Kidney (tissue), 14 donors: ENCODE results near the gene LGALS7. TPM values are rescaled to one million over a fixed set of nuclear protein-coding genes. Genes with fewer than 3 reads are reported as not detected.

Source experiments
- DNase-seq, 5 donors: peaks; one replicate each; pipeline ENCODE4 v3.0.0-alpha.2; 2013 to 2020
- FAIRE-seq: peaks from 2 replicates; lab custom pipeline; 2012; peaks lifted over from hg19 to GRCh38; lab: Jason Lieb, UNC
- H3K27ac ChIP-seq, 2 donors: one replicate each; pipeline ENCODE4 v1.7.0; 2013; ENCODE audit warnings: low read depth in 2 of 2, low read length in 2 of 2, inconsistent platforms in 1 of 2
- H3K27me3 ChIP-seq: one replicate; pipeline ENCODE4 v1.7.1; 2013; ENCODE audit warnings: low read length, inconsistent platforms; ENCODE audit not compliant: control insufficient read depth, insufficient read depth
- H3K36me3 ChIP-seq, 3 donors: one replicate each; pipeline versions ENCODE4 v1.7.0 to v1.7.1; 2013; ENCODE audit warnings: low read length in 3 of 3, control low read depth in 1 of 3, inconsistent platforms in 1 of 3; ENCODE audit not compliant: insufficient read depth in 3 of 3, control insufficient read depth in 2 of 3
- H3K4me1 ChIP-seq, 3 donors: one replicate each; pipeline versions ENCODE4 v1.7.0 to v1.7.1; 2013; ENCODE audit warnings: low read length in 3 of 3, inconsistent platforms in 1 of 3, low read depth in 1 of 3; ENCODE audit not compliant: control insufficient read depth in 2 of 3, insufficient read depth in 2 of 3
- H3K4me3 ChIP-seq, 3 donors: one replicate each; pipeline versions ENCODE4 v1.7.0 to v1.8.1; 2013; ENCODE audit warnings: low read length in 3 of 3, control low read depth in 1 of 3, inconsistent platforms in 1 of 3
- H3K9ac ChIP-seq, 3 donors: one replicate each; pipeline versions ENCODE4 v1.7.0 to v1.7.1; 2013; ENCODE audit warnings: low read length in 3 of 3, control low read depth in 1 of 3, inconsistent platforms in 1 of 3
- H3K9me3 ChIP-seq, 3 donors: one replicate each; pipeline versions ENCODE4 v1.7.0 to v1.7.1; 2013; ENCODE audit warnings: low read length in 3 of 3, control low read depth in 1 of 3, inconsistent platforms in 1 of 3; ENCODE audit not compliant: control insufficient read depth in 2 of 3, insufficient read depth in 1 of 3
- intact Hi-C: fragments of 100-400 bp; cut with DNase I; formaldehyde crosslinking; loops from one replicate; pipeline ENCODE4 v1.11.1; 2022
- polyA plus RNA-seq: library from polyadenylated mRNA; stranded (reverse); fragments of 350-450 nt; fragmentation: Illumina TruSeq; extraction: RNeasy Lipid Tissue Mini Kit (QIAGEN cat#74804); gene quantifications from one replicate; pipeline ENCODE4 v1.2.3, GENCODE V29; 2014; ENCODE audit warnings: low read depth, low replicate concordance; ENCODE audit not compliant: insufficient read depth
- total RNA-seq: library from RNA; stranded (reverse); fragmentation: NEBNext Ultra II Directional; extraction: Animal tissue kit (Norgen Biotek cat#: 25700); gene quantifications from one replicate; pipeline ENCODE4 v1.2.1, GENCODE V29; 2021
- TF ChIP-seq, protein P1 (sequence below): IDR thresholded peaks from 3 replicates; pipeline ENCODE4 v1.5.1; 2012; ENCODE audit warnings: mild to moderate bottlenecking, moderate library complexity, borderline replicate concordance; ENCODE audit not compliant: insufficient read depth; ENCODE audit errors: extremely low read depth
- donor health status: control.
- donor health status: control.
- donor health status: control.
- donor health status: control.
- donor health status: control.
- donor health status: DM: yes; HTN: yes; CAD: no.
- donor health status: Normal renal cell carcinoma (clear cell type).

The LGALS7 gene
- total and polyA plus RNA-seq, 2 donors from 2014 or later, result 1.3 TPM; not detected in 1

DNA sequence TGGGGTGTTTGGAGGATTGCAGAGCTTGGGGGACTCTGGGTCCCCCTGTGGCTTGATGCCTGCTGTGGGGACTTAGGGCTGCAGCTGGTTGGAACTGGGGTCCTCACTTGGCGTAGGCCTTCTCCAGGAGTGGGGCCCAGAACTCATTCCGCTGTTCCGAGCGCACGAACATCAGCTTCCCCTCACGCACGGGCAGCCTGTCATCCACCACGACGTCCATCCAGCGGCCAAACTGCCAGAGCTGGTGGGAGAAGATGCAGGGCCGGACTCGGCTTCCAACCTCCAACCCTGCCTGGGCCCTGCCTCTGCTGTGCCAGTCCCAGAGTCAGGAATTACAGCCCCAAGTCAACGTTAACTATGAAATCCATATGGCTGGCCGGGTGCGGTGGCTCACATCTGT, 31.6 kb downstream of the LGALS7 start:
- H3K4me1 ChIP-seq, result no peaks in the 10 kb centered on the region
- TF ChIP-seq, protein P1, sequence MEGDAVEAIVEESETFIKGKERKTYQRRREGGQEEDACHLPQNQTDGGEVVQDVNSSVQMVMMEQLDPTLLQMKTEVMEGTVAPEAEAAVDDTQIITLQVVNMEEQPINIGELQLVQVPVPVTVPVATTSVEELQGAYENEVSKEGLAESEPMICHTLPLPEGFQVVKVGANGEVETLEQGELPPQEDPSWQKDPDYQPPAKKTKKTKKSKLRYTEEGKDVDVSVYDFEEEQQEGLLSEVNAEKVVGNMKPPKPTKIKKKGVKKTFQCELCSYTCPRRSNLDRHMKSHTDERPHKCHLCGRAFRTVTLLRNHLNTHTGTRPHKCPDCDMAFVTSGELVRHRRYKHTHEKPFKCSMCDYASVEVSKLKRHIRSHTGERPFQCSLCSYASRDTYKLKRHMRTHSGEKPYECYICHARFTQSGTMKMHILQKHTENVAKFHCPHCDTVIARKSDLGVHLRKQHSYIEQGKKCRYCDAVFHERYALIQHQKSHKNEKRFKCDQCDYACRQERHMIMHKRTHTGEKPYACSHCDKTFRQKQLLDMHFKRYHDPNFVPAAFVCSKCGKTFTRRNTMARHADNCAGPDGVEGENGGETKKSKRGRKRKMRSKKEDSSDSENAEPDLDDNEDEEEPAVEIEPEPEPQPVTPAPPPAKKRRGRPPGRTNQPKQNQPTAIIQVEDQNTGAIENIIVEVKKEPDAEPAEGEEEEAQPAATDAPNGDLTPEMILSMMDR, result no peak
- FAIRE-seq, result no peak
- no peaks in the 10 kb centered on the region for H3K9me3 ChIP-seq
- no peak overlapping the region for H3K27ac ChIP-seq
- no peak overlapping the region for H3K4me3 ChIP-seq
- intact Hi-C loops, result no loop called here
- no peaks in the 10 kb centered on the region for H3K27me3 ChIP-seq
- DNase-seq, result peak in 1 of 5 donors; percentile 27
- no peak overlapping the region for H3K9ac ChIP-seq
- no peaks in the 10 kb centered on the region for H3K36me3 ChIP-seq

DNA sequence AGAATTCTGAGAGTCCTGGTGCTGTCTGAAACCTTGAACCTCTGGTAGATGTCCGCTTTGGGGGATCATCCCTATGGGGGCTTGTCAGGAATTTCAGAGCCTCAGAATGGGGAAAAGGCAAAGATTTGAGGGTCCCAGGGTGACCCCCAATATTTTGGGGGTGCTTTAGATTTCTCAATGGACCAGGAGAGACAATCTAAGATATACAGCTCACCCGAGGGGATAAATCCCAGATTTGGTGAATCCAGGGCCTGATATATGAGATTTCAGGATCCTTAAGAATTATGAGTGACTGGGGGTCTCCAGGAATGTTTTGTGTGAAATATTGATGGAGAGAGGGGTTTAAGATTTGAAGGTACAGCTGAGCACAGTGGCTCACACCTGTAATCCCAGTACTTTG, 32.4 kb downstream of the LGALS7 start:
- no peaks in the 10 kb centered on the region for H3K27me3 ChIP-seq
- FAIRE-seq (no peak), DNase-seq (peak in 1 of 5 donors; percentile 15)
- TF ChIP-seq, protein P1, result no peak
- H3K9me3 ChIP-seq, result no peaks in the 10 kb centered on the region
- H3K4me3 ChIP-seq, result no peak overlapping the region
- H3K4me1 ChIP-seq, result no peaks in the 10 kb centered on the region
- no peaks in the 10 kb centered on the region for H3K36me3 ChIP-seq
- no peak overlapping the region for H3K27ac ChIP-seq
- H3K9ac ChIP-seq, result no peak overlapping the region
- intact Hi-C loops, result no loop called here

DNA sequence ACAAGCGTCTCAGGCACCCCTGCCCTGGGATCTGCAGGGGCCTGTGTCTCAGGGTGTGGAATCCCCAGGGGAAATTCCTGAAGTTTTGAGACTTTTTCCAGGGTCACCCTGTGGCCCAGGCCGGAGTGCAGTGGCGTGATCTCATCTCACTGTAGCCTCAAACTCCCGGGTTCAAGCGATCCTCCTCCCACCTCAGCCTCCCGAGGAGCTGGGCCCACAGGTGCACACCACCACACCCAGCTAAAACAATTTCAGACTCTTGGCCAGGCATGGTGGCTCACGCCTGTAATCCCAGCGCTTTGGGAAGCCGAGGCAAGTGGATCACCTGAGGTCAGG, 33.1 kb downstream of the LGALS7 start:
- Histone ChIP-seq H3K9ac (no peak overlapping the region), H3K36me3 (no peaks in the 10 kb centered on the region), H3K27me3 (no peaks in the 10 kb centered on the region), H3K4me1 (no peaks in the 10 kb centered on the region), H3K27ac (no peak overlapping the region), H3K4me3 (no peak overlapping the region), H3K9me3 (no peaks in the 10 kb centered on the region)
- no peak for FAIRE-seq
- TF ChIP-seq, protein P1, result no peak
- intact Hi-C loops, result no loop called here
- peak in 1 of 5 donors; percentile 34 for DNase-seq
